Karpas-422 (cell line): ENCODE data around the gene SSBP4. TPM values are rescaled to one million over a fixed set of nuclear protein-coding genes. Genes with fewer than 3 reads are reported as not detected.

Source experiments
- DNase-seq: peaks from one replicate; pipeline ENCODE4 v3.0.0-alpha.2; 2015
- H2AFZ ChIP-seq: fragments of 200-600 bp; sonication (generic); 2 replicates; pipeline ENCODE4 v1.6.1; 2014; ENCODE audit warnings: antibody characterized with exemption, low read length, mixed read lengths
- H3K27ac ChIP-seq: fragments of 200-600 bp; sonication (generic); 2 replicates; pipeline ENCODE4 v1.5.1; 2014; ENCODE audit warnings: mild to moderate bottlenecking, low read length, moderate library complexity
- H3K27me3 ChIP-seq: fragments of 200-600 bp; sonication (generic); 2 replicates; pipeline ENCODE4 v1.6.1; 2014; ENCODE audit warnings: low read length, mixed read lengths
- H3K36me3 ChIP-seq: fragments of 200-600 bp; sonication (generic); 2 replicates; pipeline ENCODE4 v1.6.1; 2014; ENCODE audit warnings: low read length, mixed read lengths; ENCODE audit not compliant: insufficient read depth
- H3K4me1 ChIP-seq: fragments of 200-600 bp; sonication (generic); 2 replicates; pipeline ENCODE4 v1.6.1; 2014; ENCODE audit warnings: mild to moderate bottlenecking, low read length, mixed read lengths
- H3K4me2 ChIP-seq: fragments of 200-600 bp; sonication (generic); 2 replicates; pipeline ENCODE4 v1.6.1; 2014; ENCODE audit warnings: low read length, low read depth, mild to moderate bottlenecking; ENCODE audit not compliant: poor library complexity, severe bottlenecking
- H3K4me3 ChIP-seq: fragments of 200-600 bp; sonication (generic); 2 replicates; pipeline ENCODE4 v1.5.1; 2014; ENCODE audit warnings: mild to moderate bottlenecking, antibody characterized with exemption, low read length, mixed read lengths
- H3K79me2 ChIP-seq: fragments of 200-600 bp; sonication (generic); 2 replicates; pipeline ENCODE4 v1.6.1; 2014; ENCODE audit warnings: mild to moderate bottlenecking, low read length, mixed read lengths
- H3K9ac ChIP-seq: fragments of 200-600 bp; sonication (generic); 2 replicates; pipeline ENCODE4 v1.6.0; 2014; ENCODE audit warnings: low read length
- H3K9me2 ChIP-seq: fragments of 200-600 bp; sonication (generic), shearing (Covaris generic); replicated peaks from 2 replicates; pipeline ENCODE4 v1.6.0; 2014; ENCODE audit warnings: mild to moderate bottlenecking, low read length, moderate library complexity; ENCODE audit not compliant: insufficient read depth
- H3K9me3 ChIP-seq: fragments of 300-700, 200-600 bp; sonication (generic); 2 replicates; pipeline ENCODE4 v1.6.1; 2014; ENCODE audit warnings: low read length, mixed read lengths
- H4K20me1 ChIP-seq: fragments of 200-600 bp; sonication (generic); 2 replicates; pipeline ENCODE4 v1.6.1; 2014; ENCODE audit warnings: mild to moderate bottlenecking, antibody characterized with exemption, low read length, low read depth; ENCODE audit not compliant: insufficient read depth
- total RNA-seq: library from RNA; depleted of rRNA; stranded (reverse); fragments of >200 nt; shearing (Covaris generic); gene quantifications from 2 replicates; pipeline ENCODE4 v1.2.3, GENCODE V29; 2014; ENCODE audit warnings: low replicate concordance

SSBP4 gene
- total RNA-seq, 1 experiment from 2014 or later, result 22.5 TPM

- H3K79me2 ChIP-seq, result 0 out of 2 replicates have a peak, but pooled peaks cover 3% of the 10 kb centered on the region
- H3K36me3 ChIP-seq, result no peaks in the 10 kb centered on the region
- no peaks in the 10 kb centered on the region for H4K20me1 ChIP-seq
- H3K27me3 ChIP-seq, result no peaks in the 10 kb centered on the region
- no peak for DNase-seq
- peak overlapping the region; percentile 54; the same call in 1 of the 2 replicates for H3K4me3 ChIP-seq
- no peak overlapping the region for H2AFZ ChIP-seq
- H3K4me2 ChIP-seq, result peak overlapping the region; percentile 67
- H3K9me3 ChIP-seq, result no peaks in the 10 kb centered on the region
- no peak overlapping the region for H3K9ac ChIP-seq
- peaks cover 51% of the 10 kb centered on the region for H3K4me1 ChIP-seq
- no peak overlapping the region for H3K27ac ChIP-seq
- no peaks in the 10 kb centered on the region for H3K9me2 ChIP-seq
Measured at GRCh38 chr19:18435842-18436670, 16.9 kb downstream of the SSBP4 start.

- no peak overlapping the region; the same call in 1 of the 2 replicates for H3K9ac ChIP-seq
- no peaks in the 10 kb centered on the region for H3K9me3 ChIP-seq
- no peak overlapping the region for H2AFZ ChIP-seq
- H3K4me1 ChIP-seq, result peaks cover 45% of the 10 kb centered on the region
- H3K27ac ChIP-seq, result no peak overlapping the region
- H3K9me2 ChIP-seq, result no peaks in the 10 kb centered on the region
- peak overlapping the region; percentile 54; the same call in 1 of the 2 replicates for H3K4me3 ChIP-seq
- H3K4me2 ChIP-seq, result peak overlapping the region; percentile 67
- H3K79me2 ChIP-seq, result 0 out of 2 replicates have a peak, but pooled peaks cover 3% of the 10 kb centered on the region
- no peaks in the 10 kb centered on the region for H3K27me3 ChIP-seq
- peak; percentile 93 for DNase-seq
- H4K20me1 ChIP-seq, result no peaks in the 10 kb centered on the region
- H3K36me3 ChIP-seq, result no peaks in the 10 kb centered on the region
Measured at GRCh38 chr19:18436671-18437490, 17.7 kb downstream of the SSBP4 start.

- H3K27me3 ChIP-seq, result no peaks in the 10 kb centered on the region
- no peaks in the 10 kb centered on the region for H3K36me3 ChIP-seq
- peak within 1 kb of the TSS; percentile 54; the same call in 1 of the 2 replicates for H3K4me3 ChIP-seq
- H3K4me2 ChIP-seq, result peak within 1 kb of the TSS; percentile 67
- H3K79me2 ChIP-seq, result 0 out of 2 replicates have a peak, but pooled peaks cover 2% of the 10 kb centered on the region
- no peaks in the 10 kb centered on the region for H3K9me3 ChIP-seq
- peak within 1 kb of the TSS; percentile 39 for H3K9ac ChIP-seq
- DNase-seq, result peak; percentile 67
- peaks cover 40% of the 10 kb centered on the region for H3K4me1 ChIP-seq
- no peak within 1 kb of the TSS for H2AFZ ChIP-seq
- no peaks in the 10 kb centered on the region for H4K20me1 ChIP-seq
- peak within 1 kb of the TSS; percentile 75 for H3K27ac ChIP-seq
- H3K9me2 ChIP-seq, result no peaks in the 10 kb centered on the region
Measured at GRCh38 chr19:18437491-18438330, 18.5 kb downstream of the SSBP4 start, which contains the start of gene ISYNA1. Gene ISYNA1, minus strand, starts transcription at chr19:18438133. Its CDS starts 154 bp downstream, at chr19:18437979.

GRCh38 chr19:18438331-18439024 lies 19.3 kb downstream of the SSBP4 start:
- H3K79me2 ChIP-seq, result no peaks in the 10 kb centered on the region
- no peaks in the 10 kb centered on the region for H4K20me1 ChIP-seq
- peaks cover 4% of the 10 kb centered on the region; the same call in 1 of the 2 replicates for H3K36me3 ChIP-seq
- DNase-seq, result no peak
- H3K4me1 ChIP-seq, result peaks cover 40% of the 10 kb centered on the region
- no peaks in the 10 kb centered on the region for H3K9me2 ChIP-seq
- H3K9me3 ChIP-seq, result no peaks in the 10 kb centered on the region
- H3K4me2 ChIP-seq, result peak overlapping the region; percentile 39
- H3K4me3 ChIP-seq, result no peak overlapping the region
- peak overlapping the region; percentile 39 for H3K9ac ChIP-seq
- H2AFZ ChIP-seq, result no peak overlapping the region
- peak overlapping the region; percentile 75 for H3K27ac ChIP-seq
- no peaks in the 10 kb centered on the region for H3K27me3 ChIP-seq

- peak overlapping the region; percentile 39 for H3K9ac ChIP-seq
- DNase-seq, result peak; percentile 77
Measured at GRCh38 chr19:18439025-18439909, 20.1 kb downstream of the SSBP4 start.

GRCh38 chr19:18439910-18440237 lies 20.7 kb downstream of the SSBP4 start:
- no peak overlapping the region for H3K4me3 ChIP-seq
- no peak overlapping the region for H3K27ac ChIP-seq
- no peak overlapping the region for H3K4me2 ChIP-seq
- no peaks in the 10 kb centered on the region for H4K20me1 ChIP-seq
- DNase-seq, result no peak
- peaks cover 32% of the 10 kb centered on the region for H3K4me1 ChIP-seq
- H3K36me3 ChIP-seq, result peaks cover 14% of the 10 kb centered on the region; the same call in 1 of the 2 replicates
- no peaks in the 10 kb centered on the region for H3K79me2 ChIP-seq
- H3K9ac ChIP-seq, result no peak overlapping the region
- no peaks in the 10 kb centered on the region for H3K9me3 ChIP-seq
- H3K27me3 ChIP-seq, result no peaks in the 10 kb centered on the region
- no peaks in the 10 kb centered on the region for H3K9me2 ChIP-seq
- no peak overlapping the region for H2AFZ ChIP-seq

More at GRCh38 chr19:18439025-18439909, 20.1 kb downstream of the SSBP4 start:
- H3K4me3 ChIP-seq, result no peak overlapping the region
- no peaks in the 10 kb centered on the region for H4K20me1 ChIP-seq
- H3K27me3 ChIP-seq, result no peaks in the 10 kb centered on the region
- no peaks in the 10 kb centered on the region for H3K9me3 ChIP-seq
- no peaks in the 10 kb centered on the region for H3K9me2 ChIP-seq
- H3K36me3 ChIP-seq, result peaks cover 12% of the 10 kb centered on the region; the same call in 1 of the 2 replicates
- no peaks in the 10 kb centered on the region for H3K79me2 ChIP-seq
- H2AFZ ChIP-seq, result no peak overlapping the region
- H3K4me2 ChIP-seq, result peak overlapping the region; percentile 39
- peaks cover 36% of the 10 kb centered on the region for H3K4me1 ChIP-seq
- peak overlapping the region; percentile 75 for H3K27ac ChIP-seq
